ENCODE results near the gene ELK3.

DNA sequence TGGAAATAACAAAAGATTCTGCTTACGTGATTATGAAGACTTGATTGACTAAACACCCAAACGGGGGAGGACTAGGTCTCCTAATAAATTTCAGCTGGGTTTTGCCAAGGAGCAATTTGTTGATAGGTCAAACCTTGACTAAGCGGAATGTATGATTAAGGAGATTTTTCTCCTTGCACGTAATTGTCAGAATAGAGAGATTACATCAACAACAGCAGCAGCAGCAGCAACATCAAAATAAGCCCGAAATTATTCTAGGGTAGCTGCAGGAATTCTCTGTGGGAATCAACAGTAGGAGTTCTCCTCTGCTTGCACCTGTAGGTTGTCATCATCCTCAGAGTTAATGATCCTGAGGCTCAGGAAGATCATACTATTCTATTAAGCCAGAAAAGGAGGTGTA is 10.2 kb downstream of the ELK3 start:
- TF ChIP-seq, protein P1, sequence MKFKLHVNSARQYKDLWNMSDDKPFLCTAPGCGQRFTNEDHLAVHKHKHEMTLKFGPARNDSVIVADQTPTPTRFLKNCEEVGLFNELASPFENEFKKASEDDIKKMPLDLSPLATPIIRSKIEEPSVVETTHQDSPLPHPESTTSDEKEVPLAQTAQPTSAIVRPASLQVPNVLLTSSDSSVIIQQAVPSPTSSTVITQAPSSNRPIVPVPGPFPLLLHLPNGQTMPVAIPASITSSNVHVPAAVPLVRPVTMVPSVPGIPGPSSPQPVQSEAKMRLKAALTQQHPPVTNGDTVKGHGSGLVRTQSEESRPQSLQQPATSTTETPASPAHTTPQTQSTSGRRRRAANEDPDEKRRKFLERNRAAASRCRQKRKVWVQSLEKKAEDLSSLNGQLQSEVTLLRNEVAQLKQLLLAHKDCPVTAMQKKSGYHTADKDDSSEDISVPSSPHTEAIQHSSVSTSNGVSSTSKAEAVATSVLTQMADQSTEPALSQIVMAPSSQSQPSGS (tag by site-specific recombination; IDR thresholded peaks at IDR 0.05; ENCODE audit: low read depth) = no peak
- TF ChIP-seq ZNF561 (tag by site-specific recombination; IDR thresholded peaks at IDR 0.05; ENCODE audit: borderline replicate concordance) (no peak), ZNF366 (tag by site-specific recombination; conservative IDR thresholded peaks at IDR 0.05) (no peak), PATZ1 (tag by site-specific recombination; IDR thresholded peaks at IDR 0.05) (no peak), ZNF274 (IDR thresholded peaks at IDR 0.05; ENCODE audit: low read length) (no peak), ZNF274 (tag by site-specific recombination; IDR thresholded peaks at IDR 0.05; ENCODE audit: borderline replicate concordance) (peak; percentile 58; the same call in 1 of the 2 replicates), ZBTB1 (tag by site-specific recombination; IDR thresholded peaks at IDR 0.05) (no peak), ZNF555 (tag by site-specific recombination; conservative IDR thresholded peaks at IDR 0.05) (no peak), ZFP41 (tag by site-specific recombination; IDR thresholded peaks at IDR 0.05; ENCODE audit: borderline replicate concordance) (no peak), CTCF (tag by site-specific recombination; IDR thresholded peaks at IDR 0.05) (no peak), YY1 (tag by site-specific recombination; IDR thresholded peaks at IDR 0.05) (no peak), ZSCAN18 (tag by site-specific recombination; IDR thresholded peaks at IDR 0.05) (no peak)
- TF ChIP-seq, protein P2, sequence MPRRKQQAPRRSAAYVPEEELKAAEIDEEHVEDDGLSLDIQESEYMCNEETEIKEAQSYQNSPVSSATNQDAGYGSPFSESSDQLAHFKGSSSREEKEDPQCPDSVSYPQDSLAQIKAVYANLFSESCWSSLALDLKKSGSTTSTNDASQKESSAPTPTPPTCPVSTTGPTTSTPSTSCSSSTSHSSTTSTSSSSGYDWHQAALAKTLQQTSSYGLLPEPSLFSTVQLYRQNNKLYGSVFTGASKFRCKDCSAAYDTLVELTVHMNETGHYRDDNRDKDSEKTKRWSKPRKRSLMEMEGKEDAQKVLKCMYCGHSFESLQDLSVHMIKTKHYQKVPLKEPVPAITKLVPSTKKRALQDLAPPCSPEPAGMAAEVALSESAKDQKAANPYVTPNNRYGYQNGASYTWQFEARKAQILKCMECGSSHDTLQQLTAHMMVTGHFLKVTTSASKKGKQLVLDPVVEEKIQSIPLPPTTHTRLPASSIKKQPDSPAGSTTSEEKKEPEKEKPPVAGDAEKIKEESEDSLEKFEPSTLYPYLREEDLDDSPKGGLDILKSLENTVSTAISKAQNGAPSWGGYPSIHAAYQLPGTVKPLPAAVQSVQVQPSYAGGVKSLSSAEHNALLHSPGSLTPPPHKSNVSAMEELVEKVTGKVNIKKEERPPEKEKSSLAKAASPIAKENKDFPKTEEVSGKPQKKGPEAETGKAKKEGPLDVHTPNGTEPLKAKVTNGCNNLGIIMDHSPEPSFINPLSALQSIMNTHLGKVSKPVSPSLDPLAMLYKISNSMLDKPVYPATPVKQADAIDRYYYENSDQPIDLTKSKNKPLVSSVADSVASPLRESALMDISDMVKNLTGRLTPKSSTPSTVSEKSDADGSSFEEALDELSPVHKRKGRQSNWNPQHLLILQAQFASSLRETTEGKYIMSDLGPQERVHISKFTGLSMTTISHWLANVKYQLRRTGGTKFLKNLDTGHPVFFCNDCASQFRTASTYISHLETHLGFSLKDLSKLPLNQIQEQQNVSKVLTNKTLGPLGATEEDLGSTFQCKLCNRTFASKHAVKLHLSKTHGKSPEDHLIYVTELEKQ (tag by site-specific recombination; IDR thresholded peaks at IDR 0.05; ENCODE audit: borderline replicate concordance) = no peak

Measured in HEK293 (cell line).